Subcutaneous abdominal adipose tissue (tissue), 5 donors: Measurements from ENCODE around the gene CDK17.

Source experiments
- H3K27ac ChIP-seq: one replicate; pipeline ENCODE4 v1.7.0; 2013; ENCODE audit warnings: low read depth, mild to moderate bottlenecking, inconsistent platforms, low read length, moderate library complexity
- H3K27me3 ChIP-seq, 5 donors: one replicate each; pipeline ENCODE4 v1.7.0; 2013; ENCODE audit warnings: low read length in 5 of 5, inconsistent platforms in 1 of 5; ENCODE audit not compliant: control insufficient read depth in 5 of 5, insufficient read depth in 4 of 5
- H3K36me3 ChIP-seq, 5 donors: one replicate each; pipeline ENCODE4 v1.7.0; 2013; ENCODE audit warnings: low read length in 5 of 5; ENCODE audit not compliant: control insufficient read depth in 5 of 5, insufficient read depth in 5 of 5
- H3K4me1 ChIP-seq, 5 donors: one replicate each; pipeline ENCODE4 v1.7.0; 2013; ENCODE audit warnings: low read length in 5 of 5, mild to moderate bottlenecking in 3 of 5, moderate library complexity in 1 of 5; ENCODE audit not compliant: control insufficient read depth in 5 of 5, insufficient read depth in 5 of 5
- H3K4me3 ChIP-seq, 5 donors: one replicate each; pipeline ENCODE4 v1.7.0; 2013; ENCODE audit warnings: low read length in 5 of 5, low read depth in 1 of 5
- H3K9ac ChIP-seq, 5 donors: one replicate each; pipeline ENCODE4 v1.7.0; 2013; ENCODE audit warnings: low read length in 5 of 5, mild to moderate bottlenecking in 4 of 5, moderate library complexity in 3 of 5
- H3K9me3 ChIP-seq, 5 donors: one replicate each; pipeline ENCODE4 v1.7.0; 2013; ENCODE audit warnings: low read length in 5 of 5; ENCODE audit not compliant: control insufficient read depth in 5 of 5
- donor health status: healthy.
- donor health status: healthy.
- donor health status: healthy.
- donor health status: healthy.
- donor health status: healthy.

Gene CDK17

GRCh38 chr12:96375841-96376604 is 24.2 kb downstream of the CDK17 start:
- Histone ChIP-seq H3K4me1 (peaks cover 2 to 38% (median 12%) of the 10 kb centered on the region in 5 donors), H3K4me3 (no peak overlapping the region), H3K27ac (peak overlapping the region; percentile 9)

GRCh38 chr12:96375170-96375569 is 25.1 kb downstream of the CDK17 start:
- Histone ChIP-seq H3K36me3 (no peaks in the 10 kb centered on the region), H3K4me3 (no peak overlapping the region), H3K9me3 (no peaks in the 10 kb centered on the region), H3K4me1 (peaks cover 2 to 42% (median 12%) of the 10 kb centered on the region in 5 donors), H3K27me3 (no peaks in the 10 kb centered on the region), H3K27ac (peak overlapping the region; percentile 8), H3K9ac (no peak overlapping the region)

More at GRCh38 chr12:96375841-96376604, 24.2 kb downstream of the CDK17 start:
- H3K36me3 ChIP-seq: no peaks in the 10 kb centered on the region
- H3K9ac ChIP-seq: no peak overlapping the region
- no peaks in the 10 kb centered on the region for H3K27me3 ChIP-seq
- H3K9me3 ChIP-seq: no peaks in the 10 kb centered on the region

- Histone ChIP-seq H3K27ac (peak overlapping the region; percentile 33), H3K27me3 (no peaks in the 10 kb centered on the region), H3K9ac (no peak overlapping the region), H3K4me1 (peaks cover 5 to 57% (median 25%) of the 10 kb centered on the region in 5 donors), H3K9me3 (no peaks in the 10 kb centered on the region), H3K36me3 (no peaks in the 10 kb centered on the region), H3K4me3 (no peak overlapping the region)
These were observed 28.2 kb downstream of the CDK17 start for GRCh38 chr12:96371790-96372699.

- H3K4me3 ChIP-seq: no peak overlapping the region
- peak overlapping the region; percentile 33 for H3K27ac ChIP-seq
- H3K4me1 ChIP-seq: peaks cover 5 to 59% (median 31%) of the 10 kb centered on the region in 5 donors
- no peak overlapping the region for H3K9ac ChIP-seq
- no peaks in the 10 kb centered on the region for H3K36me3 ChIP-seq
- H3K27me3 ChIP-seq: no peaks in the 10 kb centered on the region
- no peaks in the 10 kb centered on the region for H3K9me3 ChIP-seq
These were observed 29.0 kb downstream of the CDK17 start for GRCh38 chr12:96371138-96371789.

GRCh38 chr12:96368687-96369086 is 31.6 kb downstream of the CDK17 start:
- Histone ChIP-seq H3K27me3 (no peaks in the 10 kb centered on the region), H3K9ac (no peak overlapping the region), H3K4me3 (no peak overlapping the region), H3K27ac (peak overlapping the region; percentile 24), H3K36me3 (no peaks in the 10 kb centered on the region), H3K9me3 (no peaks in the 10 kb centered on the region), H3K4me1 (peaks cover 5 to 39% (median 27%) of the 10 kb centered on the region in 5 donors)

- Histone ChIP-seq H3K27me3 (no peaks in the 10 kb centered on the region), H3K9me3 (no peaks in the 10 kb centered on the region), H3K4me1 (peaks cover 5 to 39% (median 27%) of the 10 kb centered on the region in 5 donors), H3K27ac (peak overlapping the region; percentile 24), H3K36me3 (no peaks in the 10 kb centered on the region), H3K4me3 (peak overlapping the region in 1 of 5 donors; percentile 17), H3K9ac (no peak overlapping the region)
These were observed 32.0 kb downstream of the CDK17 start for GRCh38 chr12:96368233-96368632.

- Histone ChIP-seq H3K4me3 (no peak overlapping the region), H3K27ac (peak overlapping the region; percentile 48), H3K27me3 (no peaks in the 10 kb centered on the region), H3K4me1 (peaks cover 3 to 30% (median 22%) of the 10 kb centered on the region in 5 donors), H3K36me3 (no peaks in the 10 kb centered on the region), H3K9ac (peak overlapping the region in 2 of 5 donors; percentile 1 to 25), H3K9me3 (no peaks in the 10 kb centered on the region)
These were observed 33.9 kb downstream of the CDK17 start for GRCh38 chr12:96366381-96366654.

- no peaks in the 10 kb centered on the region for H3K36me3 ChIP-seq
- H3K4me1 ChIP-seq: peaks cover 3 to 30% (median 22%) of the 10 kb centered on the region in 5 donors
- peak overlapping the region in 2 of 5 donors; percentile 1 to 25 for H3K9ac ChIP-seq
- H3K4me3 ChIP-seq: no peak overlapping the region
- peak overlapping the region; percentile 48 for H3K27ac ChIP-seq
- H3K27me3 ChIP-seq: no peaks in the 10 kb centered on the region
- no peaks in the 10 kb centered on the region for H3K9me3 ChIP-seq
These were observed 34.4 kb downstream of the CDK17 start for GRCh38 chr12:96365604-96366380.

GRCh38 chr12:96364092-96364700 is 36.0 kb downstream of the CDK17 start:
- H3K4me1 ChIP-seq: peaks cover 3 to 28% (median 24%) of the 10 kb centered on the region in 5 donors
- no peak overlapping the region for H3K27ac ChIP-seq
- H3K36me3 ChIP-seq: no peaks in the 10 kb centered on the region
- H3K9me3 ChIP-seq: no peaks in the 10 kb centered on the region
- H3K27me3 ChIP-seq: no peaks in the 10 kb centered on the region
- H3K4me3 ChIP-seq: no peak overlapping the region
- H3K9ac ChIP-seq: no peak overlapping the region
